NCI-H146 treated with DMSO at 0.1 percent for 48 hours (cell line): ENCODE results near the gene ELN.
A peak's percentile ranks its signal among the peaks of the same experiment; 100 is the strongest.
"Not testable (repeated sequence)": the region's sequence is repeated elsewhere in the genome, so short reads cannot be mapped to it uniquely, and the experiment has no call there.

ENCODE experiments used
- DNase-seq: peaks from one replicate; lab custom pipeline; 2025; ENCODE audit not compliant: unreplicated experiment; lab: John Stamatoyannopoulos, UW

The ELN gene

DNA sequence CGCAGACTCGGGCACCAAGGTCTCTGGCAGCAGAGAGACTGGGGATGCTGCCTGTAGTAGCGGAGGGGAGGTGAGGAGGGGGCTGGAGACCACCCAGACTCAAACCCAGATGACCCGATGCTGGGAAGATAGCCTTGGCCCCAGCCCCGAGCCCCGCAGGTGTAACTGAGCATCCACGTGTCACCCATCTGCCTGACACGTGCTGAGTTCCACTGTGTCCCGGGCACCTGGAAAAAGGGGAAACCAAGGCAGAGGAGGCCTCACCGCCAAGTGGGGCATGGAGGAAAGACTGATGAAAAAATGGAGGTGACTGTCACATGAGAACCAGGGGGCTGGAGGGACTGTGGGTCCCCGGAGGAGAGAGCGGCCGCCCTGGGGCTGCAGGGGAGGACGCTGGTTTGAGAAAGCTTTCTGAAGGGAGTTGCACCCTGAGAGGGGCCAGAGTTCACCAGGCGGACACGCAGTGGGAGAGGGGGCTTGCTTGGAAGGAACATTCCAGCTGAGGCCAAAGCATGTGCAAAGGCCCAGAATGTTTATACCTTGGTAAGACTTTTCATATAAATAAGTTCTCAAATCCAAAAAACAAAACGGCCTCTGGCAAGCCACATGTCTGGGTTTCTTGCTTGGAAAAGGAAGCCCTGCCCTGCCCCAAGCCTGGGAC is 27.4 kb upstream of the ELN start:
- no peak for DNase-seq

DNA sequence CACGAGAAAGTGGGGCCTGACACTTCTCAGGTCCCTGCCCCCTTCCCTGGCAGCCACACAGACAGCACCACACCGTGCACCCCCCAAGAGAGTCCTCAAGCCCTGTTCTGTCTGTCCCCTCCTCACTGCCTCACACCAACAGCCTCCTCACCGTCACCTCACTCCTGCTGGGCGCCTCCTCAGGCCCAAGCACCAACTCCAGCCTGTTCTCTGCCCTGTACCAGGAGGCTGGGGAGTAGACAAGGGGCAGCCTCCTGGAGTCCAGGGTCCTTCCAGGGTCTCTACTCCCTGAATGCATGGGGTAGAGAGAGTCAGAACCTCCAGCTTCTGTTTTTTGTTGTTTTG is 26.9 kb upstream of the ELN start:
- DNase-seq: no peak

DNA sequence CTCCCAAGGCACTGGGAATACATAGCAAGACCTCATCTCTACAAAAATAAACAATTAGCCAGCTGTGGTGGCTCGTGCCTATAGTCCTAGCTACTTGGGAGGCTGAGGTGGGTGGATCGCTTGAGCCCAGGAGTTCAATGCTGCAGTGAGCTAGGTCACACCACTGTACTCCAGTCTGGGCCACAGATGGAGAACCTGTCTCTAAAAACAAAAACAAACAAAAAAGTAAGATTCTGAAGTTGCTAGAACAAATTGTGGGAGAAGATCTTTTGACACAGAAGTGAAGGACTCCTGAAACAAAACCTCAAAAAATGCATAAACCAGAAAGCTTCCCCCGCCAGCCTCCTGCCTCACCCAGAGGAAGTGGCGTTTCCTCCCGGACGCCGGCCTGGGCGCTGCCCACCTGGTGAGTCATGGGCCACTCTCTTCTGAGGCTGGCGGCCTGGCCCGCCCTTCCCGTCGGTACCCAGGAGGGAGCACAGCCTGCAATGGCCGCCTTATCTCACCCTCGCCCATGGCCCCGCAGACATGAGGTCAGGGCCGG is 25.4 kb upstream of the ELN start:
- DNase-seq: no peak

DNA sequence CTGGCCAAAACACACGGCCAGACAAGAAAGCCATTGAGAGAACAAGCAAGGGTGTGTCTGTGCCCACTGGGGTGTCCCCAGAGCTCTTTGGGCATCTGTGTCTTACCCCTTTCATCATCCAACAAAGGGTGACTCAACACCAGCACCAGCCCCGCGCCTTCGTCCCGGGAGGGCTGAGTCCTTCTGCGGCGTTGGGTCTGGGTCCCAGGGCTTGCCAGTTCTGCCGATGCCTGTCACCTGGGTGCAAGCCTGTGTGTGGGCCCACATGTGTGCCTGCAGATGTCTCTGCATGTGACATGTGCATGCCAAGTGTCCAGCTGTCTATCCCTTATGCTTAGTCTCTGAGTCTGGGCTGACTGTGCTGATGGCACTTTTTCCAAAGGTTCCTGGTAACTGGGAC is 24.4 kb upstream of the ELN start:
- no peak for DNase-seq

DNA sequence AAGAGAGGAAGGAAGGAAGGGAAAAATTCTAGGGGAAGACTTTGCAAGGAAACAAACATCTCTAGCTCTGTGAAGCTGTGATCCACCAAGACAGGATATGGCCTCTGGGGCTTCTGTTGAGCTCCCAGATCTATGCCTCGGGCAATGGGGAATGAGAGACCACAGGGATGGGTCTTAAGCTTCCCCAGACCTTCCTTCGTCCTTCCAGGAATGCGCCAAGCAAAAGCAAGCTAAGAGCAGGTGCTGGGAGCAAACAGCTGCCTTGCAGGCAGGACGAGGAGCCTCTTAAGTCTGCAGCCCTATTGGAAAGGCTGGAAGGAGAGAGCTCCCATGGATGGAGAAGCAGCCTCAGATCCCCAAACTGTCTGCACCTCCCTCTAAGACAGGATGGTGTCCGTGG is 21.9 kb upstream of the ELN start:
- DNase-seq: no peak

DNA sequence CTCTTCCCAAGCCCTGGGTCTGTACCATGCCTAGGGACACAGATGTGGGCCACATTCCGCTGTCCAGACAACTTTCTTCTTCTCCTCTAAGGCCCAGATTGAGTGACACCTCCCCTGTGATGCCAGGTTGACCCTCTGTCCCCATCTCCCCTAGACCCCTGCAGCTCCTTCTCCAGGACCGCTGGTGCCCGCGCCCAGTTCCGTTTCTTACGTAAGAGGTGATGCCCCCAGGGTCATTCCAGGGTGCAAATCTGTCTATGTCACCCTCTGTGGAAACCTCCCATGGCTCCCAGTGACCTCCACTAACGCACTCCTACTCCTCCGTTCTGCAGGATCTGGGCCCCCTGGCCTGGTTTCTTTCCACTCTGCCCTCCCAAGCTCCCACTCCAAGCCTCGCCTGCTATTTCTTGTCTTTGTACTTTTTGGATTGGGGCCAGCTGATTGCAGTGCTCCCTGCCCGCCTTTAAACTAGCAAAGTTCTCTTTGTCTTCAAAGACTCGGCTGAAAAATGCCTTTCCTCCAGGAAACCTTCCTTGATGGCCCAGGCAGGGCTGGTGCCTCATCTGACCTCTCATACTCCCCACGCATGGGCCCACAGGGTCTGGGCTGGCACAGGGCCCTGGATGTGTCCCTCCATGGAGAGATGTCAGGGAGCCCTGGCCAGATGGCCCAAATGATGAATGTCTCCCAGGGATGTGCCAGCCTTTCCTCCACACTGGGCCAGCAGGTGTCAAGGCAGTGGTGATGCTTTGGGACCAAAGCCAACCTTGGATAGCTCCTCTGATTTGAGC is 21.3 kb upstream of the ELN start:
- DNase-seq: no peak

DNA sequence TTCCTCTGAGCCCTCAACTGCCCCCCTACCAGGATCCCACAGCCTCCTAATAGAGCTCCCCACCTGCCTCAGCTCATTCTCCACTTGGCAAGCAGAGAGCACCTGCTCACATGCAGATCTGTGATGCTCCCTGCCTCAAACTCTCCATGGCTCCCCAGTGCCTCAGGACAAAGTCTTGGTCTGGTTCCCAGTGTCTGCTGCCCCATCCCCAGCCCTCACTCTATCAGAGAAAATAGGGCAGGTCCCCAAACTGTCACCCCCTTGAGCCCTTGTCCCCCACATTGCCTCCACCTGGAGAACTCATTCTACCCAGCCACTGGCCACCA is 20.8 kb upstream of the ELN start:
- no peak for DNase-seq

DNA sequence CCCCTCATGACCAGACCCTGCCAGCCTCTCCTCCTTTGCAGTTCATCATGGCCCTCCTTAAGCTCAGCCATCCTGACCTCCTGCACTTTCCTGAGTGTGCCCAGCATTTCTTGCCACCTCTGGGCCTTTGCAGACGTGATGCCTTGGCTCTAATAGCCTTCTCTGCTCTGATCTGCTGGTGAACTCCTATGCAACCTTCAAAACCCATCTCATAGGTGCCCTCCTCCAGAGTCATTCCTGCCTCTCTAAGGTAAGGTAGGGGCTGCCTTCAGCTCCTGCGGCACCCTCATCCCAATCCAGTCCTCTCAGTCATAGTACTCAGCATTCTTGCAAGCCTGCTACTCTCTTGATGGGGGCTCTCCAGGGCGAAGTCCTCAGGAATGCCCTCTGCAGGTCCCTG is 19.3 kb upstream of the ELN start:
- DNase-seq: no peak

DNA sequence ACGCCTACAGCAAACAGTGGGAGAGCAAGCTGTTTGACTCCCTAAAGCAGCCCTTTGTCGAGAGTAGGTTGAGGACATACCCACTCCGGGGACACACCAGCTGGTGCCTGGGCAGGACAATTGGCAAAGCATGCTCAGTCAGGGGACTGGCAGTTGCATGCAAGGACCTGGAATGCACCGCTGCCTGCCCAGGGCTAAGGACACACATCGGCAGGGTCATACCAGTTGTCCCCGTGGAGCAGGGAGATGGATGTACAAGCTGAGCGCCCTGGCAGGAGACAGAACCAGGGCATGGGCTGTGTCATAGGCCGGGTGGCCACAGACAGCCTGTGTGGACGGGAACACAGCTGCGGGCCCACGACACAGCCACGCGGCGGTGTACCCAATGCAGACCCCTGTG is 18.3 kb upstream of the ELN start:
- DNase-seq: no peak

DNA sequence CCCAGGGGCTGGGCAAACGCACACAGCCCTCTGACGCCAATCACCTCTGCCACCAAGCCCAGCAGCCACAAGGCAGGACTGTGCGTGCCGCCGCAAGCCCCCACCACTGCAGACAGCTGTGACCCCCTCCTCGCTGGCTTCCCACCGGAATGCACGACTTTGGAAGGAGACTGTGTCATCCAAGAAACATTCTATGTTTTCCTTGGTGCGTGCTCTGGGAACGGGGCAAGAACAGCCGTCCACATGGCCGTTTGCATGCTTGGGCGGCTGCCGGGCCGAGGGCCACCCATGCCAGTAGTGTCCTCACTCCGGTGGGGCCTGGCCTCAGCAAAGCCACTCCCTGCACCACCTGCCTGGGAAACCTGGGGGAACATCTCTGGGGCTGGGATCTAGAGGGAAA is 17.6 kb upstream of the ELN start:
- DNase-seq: no peak

DNA sequence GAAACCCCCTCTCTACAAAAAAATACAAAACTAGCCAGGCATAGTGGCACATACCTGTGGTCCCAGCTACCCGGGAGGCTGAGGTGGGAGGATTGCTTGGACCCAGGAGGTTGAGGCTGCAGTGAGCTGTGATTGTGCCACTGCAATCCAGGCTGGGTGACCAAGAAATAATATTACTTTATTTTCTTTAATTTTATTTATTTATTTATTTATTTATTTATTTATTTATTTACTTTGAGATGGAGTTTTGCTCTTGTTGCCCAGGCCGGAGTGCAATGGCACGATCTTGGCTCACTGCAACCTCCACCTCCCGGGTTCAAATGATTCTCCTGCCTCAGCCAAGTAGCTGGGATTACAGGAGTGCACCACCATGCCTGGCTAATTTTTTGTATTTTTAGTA is 16.6 kb upstream of the ELN start:
- not testable (repeated sequence) for DNase-seq

DNA sequence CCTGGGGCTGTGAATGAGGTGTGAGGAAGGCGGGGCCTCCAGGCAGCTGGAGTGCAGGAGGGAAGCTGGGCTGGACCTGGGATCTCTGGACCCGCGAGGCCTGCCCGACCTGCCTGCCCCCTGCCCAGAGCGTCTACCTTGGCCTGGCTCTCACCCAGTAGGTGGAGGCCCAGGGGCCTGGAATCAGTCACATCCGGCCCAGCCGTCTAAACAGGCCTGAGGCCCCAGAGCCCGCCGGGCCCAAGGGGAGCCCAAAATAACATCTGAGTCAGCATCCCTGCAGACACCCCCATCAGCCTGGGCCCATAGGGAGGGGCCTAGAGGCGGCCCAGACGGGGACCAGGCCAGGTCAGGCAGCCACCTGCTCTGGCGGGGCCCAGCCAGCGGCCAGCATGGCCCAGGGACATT is 15.1 kb upstream of the ELN start:
- no peak for DNase-seq

DNA sequence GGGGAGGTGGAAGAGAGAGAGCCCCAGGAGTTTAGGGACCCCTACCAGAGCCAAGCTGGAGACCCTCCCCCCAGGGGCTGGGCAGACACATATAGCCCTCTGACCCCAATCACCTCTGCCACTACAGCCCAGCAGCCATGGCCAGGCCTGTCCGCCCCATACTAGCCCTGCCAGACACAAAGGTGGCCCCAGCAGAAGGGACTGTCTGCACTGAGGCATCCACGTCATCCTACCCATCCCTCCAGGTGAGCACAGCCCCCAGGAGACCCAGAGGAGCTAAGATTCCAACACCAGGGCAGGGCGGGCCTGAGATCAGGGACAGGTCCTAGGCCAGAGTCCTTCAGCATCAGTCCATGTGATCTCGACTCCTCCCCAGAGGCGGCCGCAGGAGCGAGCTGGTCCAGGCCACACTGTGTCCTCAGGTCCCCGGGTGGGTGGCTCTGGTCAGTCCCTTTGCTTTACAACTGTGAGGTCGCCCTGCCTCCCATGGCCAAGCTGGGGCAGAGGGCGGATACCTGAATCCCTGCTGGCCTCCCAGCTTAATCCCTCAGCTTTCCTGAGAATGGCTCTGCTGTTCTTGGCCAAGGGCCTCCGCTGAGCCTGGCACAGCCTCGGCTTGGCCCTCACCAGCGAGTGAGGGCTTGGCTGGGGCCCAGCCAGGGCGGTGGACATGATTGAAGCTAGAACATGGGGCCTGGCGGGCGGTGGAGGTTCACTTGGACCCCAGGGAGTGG is 14.3 kb upstream of the ELN start:
- no peak for DNase-seq

DNA sequence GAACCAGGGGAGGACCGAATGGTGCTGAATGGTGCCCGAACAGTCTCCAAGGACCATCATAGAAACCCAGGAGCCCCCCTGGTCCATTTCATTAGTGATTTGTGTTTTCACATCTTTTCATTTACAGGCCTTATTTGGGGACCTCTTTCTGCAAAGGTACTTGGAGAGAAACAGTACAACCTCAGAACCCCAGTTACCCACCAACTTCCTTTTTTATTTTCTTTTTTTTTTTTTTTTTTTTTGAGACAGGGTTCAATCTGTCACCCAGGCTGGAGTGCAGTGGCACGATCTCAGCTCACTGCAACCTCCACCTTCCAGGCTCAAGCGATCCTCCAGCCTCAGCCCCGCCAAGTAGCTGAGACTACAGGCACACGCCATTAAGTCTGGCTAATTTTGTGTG is 13.0 kb upstream of the ELN start:
- no peak for DNase-seq

DNA sequence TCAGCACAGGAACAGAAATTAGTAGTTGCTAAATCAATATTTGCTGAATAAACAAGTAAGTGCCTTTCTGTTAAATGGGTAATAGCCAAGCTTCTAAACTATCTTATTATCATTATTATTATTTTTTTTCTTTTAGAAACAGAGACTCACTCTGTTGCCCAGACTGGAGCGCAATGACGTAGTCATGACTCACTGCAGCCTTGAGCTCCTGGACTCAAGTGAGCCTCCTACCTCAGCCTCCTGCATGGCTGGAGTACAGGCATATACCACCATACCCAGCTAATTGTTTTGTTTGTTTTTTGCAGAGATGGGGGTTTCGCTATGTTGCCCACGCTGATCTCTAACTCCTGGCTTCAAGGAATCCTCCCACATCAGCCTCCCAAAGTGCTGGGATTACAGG is 12.3 kb upstream of the ELN start:
- no peak for DNase-seq

DNA sequence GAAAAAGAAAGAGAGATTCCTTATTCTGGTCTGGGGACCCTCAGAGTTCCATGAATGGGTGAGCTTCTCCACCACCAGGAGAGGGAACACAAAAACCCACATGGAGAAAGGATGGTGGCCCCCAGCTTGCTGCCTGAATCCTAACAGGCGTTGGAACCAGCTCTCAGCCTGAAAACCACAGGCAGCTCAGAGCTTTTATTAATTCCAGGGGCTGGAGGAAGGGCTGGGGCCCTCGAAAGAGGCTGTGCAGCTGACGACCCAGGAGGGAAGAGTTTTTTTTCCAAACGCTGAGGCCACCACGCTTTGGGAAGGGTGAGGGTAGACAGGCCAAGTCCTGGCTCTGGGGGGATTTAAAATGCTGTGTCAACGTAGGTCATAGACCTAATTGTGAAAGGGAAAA is 10.8 kb upstream of the ELN start:
- DNase-seq: no peak

DNA sequence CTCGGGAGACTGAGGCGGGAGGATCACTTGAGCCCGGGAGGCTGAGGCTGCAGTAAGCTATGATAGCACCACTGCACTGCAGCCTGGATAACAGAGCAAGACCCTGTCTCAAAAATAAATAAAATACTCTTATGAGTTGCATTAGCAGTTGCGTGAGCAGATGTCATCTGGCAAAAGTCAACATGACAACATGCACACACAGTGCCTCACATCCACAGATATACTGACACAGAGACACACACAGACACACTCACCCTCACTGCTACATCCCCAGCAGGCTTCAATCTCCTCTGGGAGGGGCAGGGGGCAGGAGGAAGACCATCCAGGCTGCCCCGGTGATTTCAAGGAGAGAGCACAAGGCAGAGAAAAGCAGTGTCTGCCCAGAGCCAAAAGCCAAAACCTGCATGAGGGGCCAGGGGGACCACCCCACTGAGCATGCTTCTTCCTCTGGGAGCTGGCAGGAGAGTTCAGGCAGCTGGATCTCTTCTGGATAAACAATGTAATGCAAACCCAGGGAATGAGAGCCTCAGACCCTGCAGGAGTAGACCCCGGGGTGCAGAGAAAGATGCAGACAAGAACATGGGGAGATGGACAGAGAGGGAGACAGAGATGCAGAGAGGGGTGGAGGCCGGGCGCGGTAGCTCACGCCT is 9.6 kb upstream of the ELN start:
- DNase-seq: no peak

DNA sequence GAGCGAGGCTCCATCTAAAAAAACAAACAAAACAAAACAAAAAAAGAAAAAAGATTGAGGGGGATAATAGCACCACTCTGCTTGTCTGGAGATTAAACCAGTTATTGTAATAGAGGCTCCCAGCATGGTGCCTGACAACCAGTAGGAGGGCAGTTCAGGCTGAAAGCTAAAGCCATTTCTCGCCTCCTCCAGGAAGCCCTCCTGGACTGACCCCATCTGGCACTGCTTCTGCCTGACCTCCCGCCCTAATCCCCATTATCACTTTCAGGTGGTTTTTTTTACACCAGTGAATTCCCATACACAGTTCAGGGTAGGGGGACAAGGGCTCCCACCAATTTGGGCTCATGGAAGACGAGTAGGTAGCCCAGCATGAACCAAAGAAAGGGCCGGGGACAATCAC is 8.8 kb upstream of the ELN start:
- no peak for DNase-seq

DNA sequence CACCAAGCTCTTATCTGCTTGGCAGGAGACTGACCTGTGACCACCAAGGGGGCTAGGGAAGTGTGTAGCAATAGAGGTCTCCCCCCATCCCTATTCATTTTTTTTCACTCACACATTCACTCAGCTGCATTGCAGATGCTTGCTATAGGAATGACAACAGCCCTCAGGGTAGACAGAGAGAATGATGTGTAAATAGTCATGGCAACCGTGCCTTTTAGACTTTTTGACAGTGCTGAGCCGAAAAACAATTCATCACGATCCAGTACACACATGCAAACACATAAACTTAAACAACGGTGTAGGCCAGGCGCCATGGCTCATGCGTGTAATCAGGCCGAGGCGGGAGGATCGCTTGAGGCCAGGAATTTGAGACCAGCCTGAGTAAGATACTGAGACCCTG is 7.6 kb upstream of the ELN start:
- peak; percentile 20 for DNase-seq

DNA sequence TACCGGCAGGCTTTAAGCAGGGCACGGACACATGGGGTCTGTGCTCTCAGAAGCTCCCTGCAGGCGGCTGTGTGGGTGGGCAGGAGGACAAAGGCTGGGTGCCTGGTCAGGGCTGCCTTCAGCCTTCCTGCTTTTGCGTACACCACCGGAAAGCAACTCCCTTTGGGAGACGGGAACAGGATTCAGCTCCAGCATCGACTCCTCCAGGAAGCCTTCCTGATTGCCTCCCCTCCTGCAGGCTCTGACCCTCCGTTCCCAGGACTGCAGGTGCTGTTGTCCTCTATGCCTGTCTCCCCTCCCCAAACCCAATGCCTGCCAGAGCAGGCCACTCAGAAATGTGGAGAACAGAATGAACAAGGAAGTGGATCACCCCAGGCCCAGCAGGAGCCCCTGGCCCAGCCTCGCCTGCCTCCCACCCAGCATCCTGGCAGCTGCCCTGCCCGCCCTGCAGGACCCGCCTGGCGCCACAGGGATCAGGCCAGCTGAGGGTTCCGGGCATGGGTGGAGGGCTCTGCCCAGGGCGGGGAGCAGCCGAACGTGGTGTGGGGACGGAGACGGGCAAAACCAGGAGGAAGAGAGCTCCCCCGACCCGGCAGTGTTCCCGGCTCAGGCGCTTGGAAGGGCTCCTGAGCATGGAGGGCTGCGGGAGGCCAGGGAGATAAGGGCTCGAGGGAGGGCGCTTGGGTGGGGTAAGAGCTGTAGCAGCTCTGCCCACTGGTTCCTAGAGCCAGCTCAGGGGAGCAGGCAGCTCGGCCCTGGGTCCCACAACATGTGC is 6.2 kb upstream of the ELN start:
- DNase-seq: no peak

DNA sequence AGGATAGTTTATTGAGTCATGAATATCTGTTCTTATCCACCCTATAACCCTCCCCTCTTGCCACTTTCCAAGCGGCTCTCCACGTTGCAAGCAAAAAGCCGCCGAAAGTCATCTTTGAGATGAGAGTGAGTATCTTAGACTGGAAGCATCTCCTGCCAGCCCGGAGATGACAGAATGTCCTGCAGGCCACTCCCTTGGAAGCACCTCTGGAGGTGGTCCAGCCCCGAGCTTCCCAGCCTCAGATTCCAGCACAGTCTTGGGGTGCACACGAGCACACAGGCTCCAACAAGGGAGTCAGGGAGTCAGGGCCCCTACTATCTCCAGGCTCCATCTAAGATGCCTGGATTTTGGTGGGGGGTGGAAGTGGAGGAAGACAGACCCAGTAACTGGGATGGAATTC is 5.5 kb upstream of the ELN start:
- no peak for DNase-seq
